GM18868 (cell line): ENCODE data around the gene IZUMO1.
"Not testable (repeated sequence)": the region's sequence is repeated elsewhere in the genome, so short reads cannot be mapped to it uniquely, and the experiment has no call there.

Source experiments
- ATAC-seq: cut with Tn5 transposase; IDR thresholded peaks from one replicate; pipeline ENCODE4 v1.9.1; 2021; ENCODE audit warnings: mild to moderate bottlenecking, moderate library complexity; ENCODE audit not compliant: unreplicated experiment

IZUMO1 gene

GRCh38 chr19:48746738-48747575 is at the start of gene IZUMO1:
Gene IZUMO1, minus strand, starts transcription at chr19:48746909. Its CDS starts 1,050 bp downstream, at chr19:48745859.
- no peak for ATAC-seq

GRCh38 chr19:48795685-48796070 is 49.0 kb upstream of the IZUMO1 start:
- no peak for ATAC-seq

- ATAC-seq, result peak; percentile 63
Measured at GRCh38 chr19:48795055-48795684, 48.5 kb upstream of the IZUMO1 start.

GRCh38 chr19:48794291-48794690 is 47.6 kb upstream of the IZUMO1 start:
- ATAC-seq, result no peak

- no peak for ATAC-seq
Measured at GRCh38 chr19:48793271-48793670, 46.6 kb upstream of the IZUMO1 start.

GRCh38 chr19:48787331-48787730 is 40.6 kb upstream of the IZUMO1 start:
- not testable (repeated sequence) for ATAC-seq

- ATAC-seq, result not testable (repeated sequence)
Measured at GRCh38 chr19:48786422-48786821, 39.7 kb upstream of the IZUMO1 start.

GRCh38 chr19:48784527-48784926 is 37.8 kb upstream of the IZUMO1 start:
- ATAC-seq, result no peak

- no peak for ATAC-seq
Measured at GRCh38 chr19:48780631-48781391, 34.1 kb upstream of the IZUMO1 start.

- no peak for ATAC-seq
Measured at GRCh38 chr19:48779636-48780035, 32.9 kb upstream of the IZUMO1 start.

- ATAC-seq, result no peak
Measured at GRCh38 chr19:48777720-48778119, 31.0 kb upstream of the IZUMO1 start.

GRCh38 chr19:48777139-48777538 is 30.4 kb upstream of the IZUMO1 start:
- no peak for ATAC-seq

- no peak for ATAC-seq
Measured at GRCh38 chr19:48772503-48772953, 25.8 kb upstream of the IZUMO1 start.

GRCh38 chr19:48770734-48771472 is 24.2 kb upstream of the IZUMO1 start:
- no peak for ATAC-seq

- no peak for ATAC-seq
Measured at GRCh38 chr19:48770266-48770665, 23.6 kb upstream of the IZUMO1 start.

- ATAC-seq, result no peak
Measured at GRCh38 chr19:48768994-48769713, 22.4 kb upstream of the IZUMO1 start.

GRCh38 chr19:48768171-48768753 is 21.6 kb upstream of the IZUMO1 start:
- not testable (repeated sequence) for ATAC-seq

GRCh38 chr19:48765816-48766215 is 19.1 kb upstream of the IZUMO1 start:
- not testable (repeated sequence) for ATAC-seq

- ATAC-seq, result no peak
Measured at GRCh38 chr19:48760504-48761205, 13.9 kb upstream of the IZUMO1 start.
